ENCODE results near the gene TAS2R41. TPM values are rescaled to one million over a fixed set of nuclear protein-coding genes. Genes with fewer than 3 reads are reported as not detected.

TAS2R41 gene
- total RNA-seq, 4 donors from 2014 or later, result not detected

DNA sequence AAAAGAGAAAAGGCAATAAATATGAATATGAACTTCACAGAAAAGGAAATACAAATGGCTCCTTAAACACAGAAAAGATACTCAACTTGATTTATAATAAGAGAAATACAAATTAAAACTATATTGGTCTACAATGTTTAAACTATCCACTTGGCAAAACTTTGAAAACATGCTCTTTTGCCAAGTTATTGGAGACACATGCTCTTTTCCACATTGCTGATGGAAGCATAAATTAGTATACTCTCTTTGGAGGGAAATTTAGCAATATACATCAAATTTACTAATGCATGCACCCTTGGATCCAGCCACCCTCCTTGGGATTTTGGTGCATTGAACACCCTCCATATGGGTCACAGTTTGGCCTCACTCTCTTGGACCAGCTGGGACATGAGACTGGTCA is 26.6 kb upstream of the TAS2R41 start:
- H3K27me3 ChIP-seq, result no peaks in the 10 kb centered on the region
- no peaks in the 10 kb centered on the region for H3K4me1 ChIP-seq
- no peaks in the 10 kb centered on the region for H3K36me3 ChIP-seq
- H3K9me3 ChIP-seq, result no peaks in the 10 kb centered on the region
- intact Hi-C loops (cut with DNase I; ENCODE audit: low total_unique reads) (no loop called here), in situ Hi-C loops (cut with MboI; ENCODE audit: low pct_ligation_motif_present in 1 of 4, low pct_unique_long_range_greater_than_20kb in 1 of 4, low sequenced_read_pairs in 3 of 4) (no loop called here)
- H3K4me3 ChIP-seq, result no peak overlapping the region
- DNase-seq, result no peak
- no peak overlapping the region for H3K27ac ChIP-seq
- no peak for TF ChIP-seq POLR2A (IDR thresholded peaks at IDR 0.05)
- no peak for TF ChIP-seq CTCF (IDR thresholded peaks at IDR 0.05)
- TF ChIP-seq EP300 (IDR thresholded peaks at IDR 0.05; ENCODE audit: low read depth), result no peak
- no peak for TF ChIP-seq POLR2AphosphoS5 (IDR thresholded peaks at IDR 0.05)

- no peak for DNase-seq
- Histone ChIP-seq H3K27me3 (no peaks in the 10 kb centered on the region), H3K36me3 (no peaks in the 10 kb centered on the region), H3K4me1 (no peaks in the 10 kb centered on the region), H3K9me3 (no peaks in the 10 kb centered on the region), H3K27ac (no peak overlapping the region), H3K4me3 (no peak overlapping the region)
- in situ Hi-C loops (cut with MboI; ENCODE audit: low pct_ligation_motif_present in 1 of 4, low pct_unique_long_range_greater_than_20kb in 1 of 4, low sequenced_read_pairs in 3 of 4) (no loop called here), intact Hi-C loops (cut with DNase I; ENCODE audit: low total_unique reads) (no loop called here)
- TF ChIP-seq CTCF (IDR thresholded peaks at IDR 0.05) (no peak), EP300 (IDR thresholded peaks at IDR 0.05; ENCODE audit: low read depth) (no peak), POLR2A (IDR thresholded peaks at IDR 0.05) (no peak), POLR2AphosphoS5 (IDR thresholded peaks at IDR 0.05) (no peak)
- WGBS, 2 donors (ENCODE audit: low coverage in 1 of 2), result 57 to 60% methylated on average over 1 of the region's 1 CpG
Measured at GRCh38 chr7:143451746-143452145, 25.9 kb upstream of the TAS2R41 start.

GRCh38 chr7:143452495-143452894 is 25.2 kb upstream of the TAS2R41 start:
- Histone ChIP-seq H3K4me3 (no peak overlapping the region), H3K4me1 (no peaks in the 10 kb centered on the region), H3K27me3 (no peaks in the 10 kb centered on the region), H3K9me3 (no peaks in the 10 kb centered on the region), H3K27ac (no peak overlapping the region), H3K36me3 (no peaks in the 10 kb centered on the region)
- no peak for DNase-seq
- WGBS, 2 donors (ENCODE audit: low coverage in 1 of 2), result 86% methylated on average over 1 to 2 of the region's 2 CpGs
- in situ Hi-C loops (cut with MboI; ENCODE audit: low pct_ligation_motif_present in 1 of 4, low pct_unique_long_range_greater_than_20kb in 1 of 4, low sequenced_read_pairs in 3 of 4) (no loop called here), intact Hi-C loops (cut with DNase I; ENCODE audit: low total_unique reads) (no loop called here)
- TF ChIP-seq CTCF (IDR thresholded peaks at IDR 0.05), result no peak
- TF ChIP-seq POLR2A (IDR thresholded peaks at IDR 0.05), result no peak
- TF ChIP-seq POLR2AphosphoS5 (IDR thresholded peaks at IDR 0.05), result no peak
- TF ChIP-seq EP300 (IDR thresholded peaks at IDR 0.05; ENCODE audit: low read depth), result no peak

- H3K9me3 ChIP-seq, result no peaks in the 10 kb centered on the region
- no peaks in the 10 kb centered on the region for H3K27me3 ChIP-seq
- H3K36me3 ChIP-seq, result no peaks in the 10 kb centered on the region
- no peak overlapping the region for H3K27ac ChIP-seq
- TF ChIP-seq EP300 (IDR thresholded peaks at IDR 0.05; ENCODE audit: low read depth) (no peak), CTCF (IDR thresholded peaks at IDR 0.05) (no peak), POLR2AphosphoS5 (IDR thresholded peaks at IDR 0.05) (no peak), POLR2A (IDR thresholded peaks at IDR 0.05) (no peak)
- 55 to 68% methylated on average over 1 of the region's 1 CpG for WGBS, 2 donors (ENCODE audit: low coverage in 1 of 2)
- H3K4me3 ChIP-seq, result no peak overlapping the region
- no peaks in the 10 kb centered on the region for H3K4me1 ChIP-seq
- no peak for DNase-seq
- intact Hi-C loops (cut with DNase I; ENCODE audit: low total_unique reads), result no loop called here
- in situ Hi-C loops (cut with MboI; ENCODE audit: low pct_ligation_motif_present in 1 of 4, low pct_unique_long_range_greater_than_20kb in 1 of 4, low sequenced_read_pairs in 3 of 4), result no loop called here
Measured at GRCh38 chr7:143454091-143454680, 23.5 kb upstream of the TAS2R41 start.

Measured in transverse colon (tissue), 4 donors.